H9 (cell line): ENCODE data around the gene KIAA2012. TPM values are rescaled to one million over a fixed set of nuclear protein-coding genes. Genes with fewer than 3 reads are reported as not detected.
A peak's percentile ranks its signal among the peaks of the same experiment; 100 is the strongest.

ENCODE experiments used
- DNase-seq: peaks from one replicate; pipeline ENCODE4 v3.0.0-alpha.2; 2017
- H2AFZ ChIP-seq: one replicate; pipeline ENCODE4 v1.6.1; 2013; ENCODE audit warnings: mild to moderate bottlenecking, low read length, control low read depth, moderate library complexity
- H2AK5ac ChIP-seq: 2 replicates; pipeline ENCODE4 v1.6.1; 2013; ENCODE audit warnings: low read length, control low read depth, mixed read lengths; ENCODE audit not compliant: insufficient read length
- H2BK120ac ChIP-seq: one replicate; pipeline ENCODE4 v1.6.1; 2013; ENCODE audit warnings: low read depth, mild to moderate bottlenecking, low read length, control low read depth, inconsistent platforms; ENCODE audit not compliant: poor library complexity, severe bottlenecking
- H2BK12ac ChIP-seq: 2 replicates; pipeline ENCODE4 v1.6.1; 2013; ENCODE audit warnings: low read length, control low read depth, mixed read lengths, low read depth; ENCODE audit not compliant: insufficient read length
- H2BK15ac ChIP-seq: 2 replicates; pipeline ENCODE4 v1.6.1; 2013; ENCODE audit warnings: low read depth, low read length, control low read depth
- H2BK20ac ChIP-seq: one replicate; pipeline ENCODE4 v1.6.1; 2013; ENCODE audit warnings: low read depth, mild to moderate bottlenecking, low read length, control low read depth, inconsistent platforms; ENCODE audit not compliant: poor library complexity, severe bottlenecking
- H2BK5ac ChIP-seq: 2 replicates; pipeline ENCODE4 v1.6.1; 2013; ENCODE audit warnings: low read length, control low read depth, mixed read lengths; ENCODE audit not compliant: insufficient read length
- H3K14ac ChIP-seq: 2 replicates; pipeline ENCODE4 v1.6.1; 2013; ENCODE audit warnings: low read length, control low read depth; ENCODE audit not compliant: insufficient read depth
- H3K18ac ChIP-seq: 2 replicates; pipeline ENCODE4 v1.6.1; 2013; ENCODE audit warnings: low read depth, mild to moderate bottlenecking, mixed read lengths, low read length, control low read depth; ENCODE audit not compliant: insufficient read length
- H3K23ac ChIP-seq: 2 replicates; pipeline ENCODE4 v1.6.1; 2013; ENCODE audit warnings: low read length, control low read depth, mixed read lengths, low read depth; ENCODE audit not compliant: insufficient read length
- H3K23me2 ChIP-seq: 2 replicates; pipeline ENCODE4 v1.6.1; 2013; ENCODE audit warnings: low read depth, mild to moderate bottlenecking, mixed read lengths, low read length, control low read depth; ENCODE audit not compliant: insufficient read length, poor library complexity, severe bottlenecking
- H3K27ac ChIP-seq: 2 replicates; pipeline ENCODE4 v1.5.1; 2013; ENCODE audit warnings: low read length, control low read depth, mixed read lengths, low read depth; ENCODE audit not compliant: insufficient read length
- H3K27me3 ChIP-seq: 2 replicates; pipeline ENCODE4 v1.6.1; 2013; ENCODE audit warnings: low read length, control low read depth, inconsistent platforms; ENCODE audit not compliant: insufficient read depth
- H3K4ac ChIP-seq: 2 replicates; pipeline ENCODE4 v1.6.1; 2013; ENCODE audit warnings: low read depth, mild to moderate bottlenecking, control low read depth, inconsistent platforms, low read length, moderate library complexity
- H3K4me1 ChIP-seq: 2 replicates; pipeline ENCODE4 v1.6.1; 2013; ENCODE audit warnings: low read length, control low read depth, inconsistent platforms; ENCODE audit not compliant: insufficient read depth
- H3K4me2 ChIP-seq: 2 replicates; pipeline ENCODE4 v1.6.1; 2013; ENCODE audit warnings: low read length, control low read depth, mixed read lengths; ENCODE audit not compliant: insufficient read length, insufficient read depth
- H3K56ac ChIP-seq: 2 replicates; pipeline ENCODE4 v1.6.1; 2013; ENCODE audit warnings: low read depth, mild to moderate bottlenecking, mixed read lengths, low read length, control low read depth; ENCODE audit not compliant: insufficient read length
- H3K79me1 ChIP-seq: 2 replicates; pipeline ENCODE4 v1.6.1; 2013; ENCODE audit warnings: low read depth, mild to moderate bottlenecking, moderate library complexity, low read length, control low read depth, inconsistent platforms; ENCODE audit not compliant: insufficient read depth, poor library complexity, severe bottlenecking
- H3K79me2 ChIP-seq: 2 replicates; pipeline ENCODE4 v1.6.1; 2013; ENCODE audit warnings: low read length, control low read depth, inconsistent platforms; ENCODE audit not compliant: insufficient read depth
- H3K9ac ChIP-seq: 2 replicates; pipeline ENCODE4 v1.6.1; 2013; ENCODE audit warnings: low read length, control low read depth, mixed read lengths; ENCODE audit not compliant: insufficient read length; ENCODE audit errors: extremely low read depth
- H3K9me3 ChIP-seq: one replicate; pipeline ENCODE4 v1.6.1; 2013; ENCODE audit warnings: low read depth, low read length, inconsistent platforms; ENCODE audit not compliant: control insufficient read depth
- H3T11ph ChIP-seq: one replicate; pipeline ENCODE4 v1.6.1; 2013; ENCODE audit warnings: mild to moderate bottlenecking, low read length, control low read depth, inconsistent platforms
- H4K20me1 ChIP-seq: one replicate; pipeline ENCODE4 v1.6.1; 2013; ENCODE audit not compliant: control insufficient read depth, insufficient read length, insufficient read depth
- H4K5ac ChIP-seq: 2 replicates; pipeline ENCODE4 v1.6.1; 2013; ENCODE audit warnings: low read depth, mild to moderate bottlenecking, mixed read lengths, low read length, control low read depth; ENCODE audit not compliant: insufficient read length
- H4K8ac ChIP-seq: replicated peaks from 2 replicates; pipeline ENCODE4 v1.6.1; 2013; ENCODE audit warnings: low read length, control low read depth, mixed read lengths, low read depth; ENCODE audit not compliant: insufficient read length
- H4K91ac ChIP-seq: 2 replicates; pipeline ENCODE4 v1.6.1; 2013; ENCODE audit warnings: low read depth, mild to moderate bottlenecking, moderate library complexity, mixed read lengths, low read length, control low read depth; ENCODE audit not compliant: insufficient read length
- H3K27ac Mint-ChIP-seq, 3 experiments: 2 replicates in 2 of 3; 3 replicates in 1 of 3; pipeline ENCODE4 v1.8.0; 2020 to 2021; ENCODE audit warnings: mixed read lengths in 3 of 3, mild to moderate bottlenecking in 1 of 3, moderate library complexity in 1 of 3
- H3K27me3 Mint-ChIP-seq: 2 replicates; pipeline ENCODE4 v1.8.0; 2021; ENCODE audit warnings: low read depth, mild to moderate bottlenecking, moderate library complexity, mixed read lengths
- H3K36me3 Mint-ChIP-seq, 3 experiments: 2 replicates in 2 of 3; 3 replicates in 1 of 3; pipeline ENCODE4 v1.8.0; 2020 to 2021; ENCODE audit warnings: low read depth in 3 of 3, mixed read lengths in 3 of 3; ENCODE audit not compliant: insufficient read depth in 1 of 3
- H3K4me1 Mint-ChIP-seq, 2 experiments: 2 replicates each; pipeline ENCODE4 v1.8.0; 2020; ENCODE audit warnings: mixed read lengths in 2 of 2
- H3K4me3 Mint-ChIP-seq, 2 experiments: 2 replicates in 1 of 2; 3 replicates in 1 of 2; pipeline ENCODE4 v1.8.0; 2020 to 2021; ENCODE audit warnings: mild to moderate bottlenecking in 2 of 2, mixed read lengths in 2 of 2, moderate library complexity in 1 of 2
- H3K9me3 Mint-ChIP-seq, 2 experiments: 2 replicates in 1 of 2; 3 replicates in 1 of 2; pipeline ENCODE4 v1.8.0; 2020; ENCODE audit warnings: mild to moderate bottlenecking in 2 of 2, mixed read lengths in 2 of 2, moderate library complexity in 1 of 2
- CTCF ChIP-seq: fragments of 200-600 bp; sonication (generic); conservative IDR thresholded peaks from 3 replicates; pipeline ENCODE4 v1.8.0; 2021; ENCODE audit warnings: antibody characterized with exemption, mild to moderate bottlenecking
- WGBS: extraction: QIAGEN DNeasy Blood & Tissue Kit; methylation state at CpG from one replicate; pipeline ENCODE4 v1.1.7; 2013; ENCODE audit warnings: missing lambda C conversion rate, low lambda C conversion rate, mixed read lengths; ENCODE audit not compliant: insufficient read length; ENCODE audit errors: extremely low coverage; 5-methylcytosine and 5-hydroxymethylcytosine counted together
- total RNA-seq: library from RNA; stranded (reverse); gene quantifications from 2 replicates; pipeline ENCODE4 v1.2.1, GENCODE V29; 2021

The KIAA2012 gene
- total RNA-seq, 1 experiment from 2014 or later, result not detected

DNA sequence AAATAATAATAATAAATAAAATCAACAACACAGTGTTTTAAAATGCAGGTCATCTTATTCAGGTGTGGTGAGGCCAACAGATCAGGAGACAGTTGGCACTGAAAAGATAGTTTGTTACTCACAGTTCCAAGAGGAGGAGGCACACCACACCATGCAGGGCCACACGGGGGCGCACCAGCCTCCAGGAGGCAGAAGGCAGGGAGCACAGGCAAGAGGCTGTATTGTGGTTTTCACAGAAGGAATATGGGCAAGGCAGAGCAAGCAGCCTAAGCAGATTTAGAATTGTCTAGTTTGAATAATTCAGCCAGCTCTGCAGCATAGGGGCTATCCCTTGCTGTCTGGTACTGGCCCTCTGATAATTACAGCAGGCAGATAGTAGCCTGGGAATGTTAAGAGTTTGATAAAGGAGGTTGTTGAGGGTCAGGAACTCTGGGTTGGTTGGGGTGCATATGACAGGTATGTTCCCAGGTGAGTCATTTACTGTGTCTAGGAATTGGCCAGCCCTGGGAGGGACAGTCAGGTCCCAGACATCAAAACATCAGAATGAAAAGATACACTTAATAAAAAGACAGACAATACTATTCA is 31.3 kb downstream of the KIAA2012 start:
- Histone ChIP-seq H3K27me3 (no peaks in the 10 kb centered on the region), H3K4me2 (no peak overlapping the region), H3K79me1 (no peaks in the 10 kb centered on the region), H2AFZ (no peak overlapping the region), H3K18ac (no peak overlapping the region), H3K4me1 (peaks cover 5% of the 10 kb centered on the region; the same call in 1 of the 2 replicates), H3K9me3 (no peaks in the 10 kb centered on the region), H4K20me1 (no peaks in the 10 kb centered on the region), H3K23me2 (no peaks in the 10 kb centered on the region), H3K9ac (no peak overlapping the region), H4K91ac (no peak overlapping the region), H3K4ac (no peak overlapping the region), H3K79me2 (no peaks in the 10 kb centered on the region), H4K8ac (no peak overlapping the region), H3T11ph (no peak overlapping the region), H2BK120ac (no peak overlapping the region), H4K5ac (no peak overlapping the region), H3K23ac (no peak overlapping the region), H3K14ac (no peak overlapping the region), H2AK5ac (no peak overlapping the region), H2BK5ac (no peak overlapping the region), H2BK12ac (no peak overlapping the region), H2BK20ac (no peak overlapping the region), H3K56ac (no peak overlapping the region), H3K27ac (no peak overlapping the region), H2BK15ac (no peak overlapping the region)
- no CpG with 5 or more reads among the region's 2 CpGs for WGBS
- Mint-ChIP-seq H3K4me1 (peaks cover 37 to 48% of the 10 kb centered on the region in 2 experiments), H3K4me3 (no peak overlapping the region), H3K27me3 (peaks cover 2% of the 10 kb centered on the region), H3K36me3 (no peaks in the 10 kb centered on the region; a peak in 1 of 7 replicates), H3K9me3 (0 out of 5 replicates have a peak, but pooled peaks cover 0 to 5% of the 10 kb centered on the region in 2 experiments), H3K27ac (no peak overlapping the region)
- peak; percentile 83 for DNase-seq
- TF ChIP-seq CTCF, result peak; percentile 96
